ENCODE data around the gene SYDE2. TPM values are rescaled to one million over a fixed set of nuclear protein-coding genes. Genes with fewer than 3 reads are reported as not detected.

The SYDE2 gene
- total and polyA plus RNA-seq, 2 experiments from 2014 or later: 5.8 to 20.1 TPM

- Histone ChIP-seq H3K4me2 (no peak overlapping the region), H3K79me2 (replicated peaks; ENCODE audit: insufficient read depth) (no peaks in the 10 kb centered on the region), H3K4me1 (ENCODE audit: insufficient read depth) (peaks cover 8% of the 10 kb centered on the region), H2AFZ (no peak overlapping the region), H3K36me3 (ENCODE audit: insufficient read depth) (no peaks in the 10 kb centered on the region), H4K20me1 (replicated peaks; ENCODE audit: insufficient read depth) (no peaks in the 10 kb centered on the region), H3K27ac (ENCODE audit: low read depth) (no peak overlapping the region), H3K4me3 (no peak overlapping the region), H3K9me2 (ENCODE audit: insufficient read depth) (no peaks in the 10 kb centered on the region), H3K27me3 (ENCODE audit: insufficient read depth) (no peaks in the 10 kb centered on the region), H3F3A (replicated peaks; ENCODE audit: low read depth) (no peaks in the 10 kb centered on the region)
- Mint-ChIP-seq H3K4me3 (no peak overlapping the region), H3K36me3 (ENCODE audit: low read depth) (no peaks in the 10 kb centered on the region), H3K9me3 (no peaks in the 10 kb centered on the region), H3K27ac (no peak overlapping the region), H3K27me3 (ENCODE audit: insufficient read depth, low read depth, poor library complexity) (no peaks in the 10 kb centered on the region), H3K4me1 (peaks cover 11% of the 10 kb centered on the region)
- ATAC-seq: no peak
- no peak for DNase-seq (ENCODE audit: low spot score)
- TF ChIP-seq CTCF (conservative IDR thresholded peaks at IDR 0.05; ENCODE audit: low read depth in 2 of 2) (no peak), ZNF114 (CRISPR knock-in tag; IDR thresholded peaks at IDR 0.05) (no peak), JUNB (IDR thresholded peaks at IDR 0.05; ENCODE audit: unreplicated experiment) (no peak), EZH2phosphoT487 (IDR thresholded peaks at IDR 0.05; ENCODE audit: unreplicated experiment) (no peak), EZH2 (IDR thresholded peaks at IDR 0.05; ENCODE audit: low read depth, unreplicated experiment) (no peak), POLR2AphosphoS5 (IDR thresholded peaks at IDR 0.05; ENCODE audit: low read depth) (no peak), NANOG (IDR thresholded peaks at IDR 0.05; ENCODE audit: borderline replicate concordance) (no peak), ZNF331 (CRISPR knock-in tag; IDR thresholded peaks at IDR 0.05; ENCODE audit: low read depth) (no peak), ZNF462 (CRISPR knock-in tag; IDR thresholded peaks at IDR 0.05) (no peak), ETS1 (IDR thresholded peaks at IDR 0.05) (no peak), REST (IDR thresholded peaks at IDR 0.05; ENCODE audit: unreplicated experiment) (no peak), STAT1 (IDR thresholded peaks at IDR 0.05; ENCODE audit: unreplicated experiment) (no peak), CREB1 (CRISPR knock-in tag; IDR thresholded peaks at IDR 0.05; ENCODE audit: low read depth) (no peak)
Measured at GRCh38 chr1:85116856-85117255, 84.0 kb downstream of the SYDE2 start.

Measured in GM23338 (cell line).